Chondrocyte (in vitro differentiated cells): ENCODE data around the gene WIPF2. TPM values are rescaled to one million over a fixed set of nuclear protein-coding genes. Genes with fewer than 3 reads are reported as not detected.

ENCODE experiments used
- DNase-seq: peaks from one replicate; pipeline ENCODE4 v3.0.0; 2021; ENCODE audit warnings: mixed read lengths, low spot score
- H3K27ac Mint-ChIP-seq: one replicate; pipeline ENCODE4 v1.8.0; 2021; ENCODE audit warnings: mild to moderate bottlenecking, moderate library complexity, mixed read lengths; ENCODE audit not compliant: unreplicated experiment
- H3K27me3 Mint-ChIP-seq: 2 replicates; pipeline ENCODE4 v1.8.0; 2021; ENCODE audit warnings: low read depth, mixed read lengths
- H3K36me3 Mint-ChIP-seq: 2 replicates; pipeline ENCODE4 v1.8.0; 2021; ENCODE audit warnings: low read depth, mixed read lengths
- H3K4me1 Mint-ChIP-seq: 2 replicates; pipeline ENCODE4 v1.8.0; 2021; ENCODE audit warnings: low read depth, mild to moderate bottlenecking, mixed read lengths
- H3K4me3 Mint-ChIP-seq: one replicate; pipeline ENCODE4 v1.8.0; 2021; ENCODE audit warnings: mild to moderate bottlenecking, moderate library complexity, mixed read lengths; ENCODE audit not compliant: unreplicated experiment
- H3K9me3 Mint-ChIP-seq: 2 replicates; pipeline ENCODE4 v1.8.0; 2021; ENCODE audit warnings: low read depth, mixed read lengths
- total RNA-seq: library from RNA; stranded (reverse); gene quantifications from 3 replicates; pipeline ENCODE4 v1.2.1, GENCODE V29; 2021
- TF ChIP-seq, protein P1 (sequence below): fragments of 200-600 bp; sonication (generic); IDR thresholded peaks from 2 replicates; pipeline ENCODE4 v1.5.0; 2021; ENCODE audit warnings: antibody characterized with exemption, mild to moderate bottlenecking, moderate library complexity

Gene WIPF2
- total RNA-seq, 1 donor from 2014 or later, result 28.3 TPM

DNA sequence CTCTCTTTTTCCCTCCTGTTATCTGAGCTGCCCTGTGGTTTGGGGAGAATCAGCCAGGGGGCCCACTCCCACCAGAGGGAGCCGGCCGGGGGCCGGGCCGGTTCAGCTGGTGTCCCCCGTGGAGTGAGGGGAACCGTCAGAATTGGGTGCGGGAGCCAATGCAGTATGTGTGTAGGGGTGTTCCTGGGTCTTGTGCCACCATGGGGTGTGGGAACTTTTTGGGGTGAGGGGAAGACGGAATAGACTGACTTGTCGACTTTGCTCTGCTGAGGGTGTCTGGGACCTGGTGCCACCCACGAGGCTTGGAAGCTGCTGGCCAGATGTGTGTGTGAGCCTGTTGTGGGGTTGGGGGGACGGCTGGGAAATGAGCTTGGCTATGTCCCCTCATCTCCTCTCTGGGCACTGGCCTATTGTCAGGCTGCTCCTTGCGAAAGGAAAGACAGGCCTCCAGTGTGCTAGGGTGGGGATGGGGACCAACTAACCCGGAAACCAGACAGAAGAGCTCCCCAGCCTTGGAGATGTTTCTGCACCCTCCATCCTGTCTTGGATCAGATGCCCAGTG is 99.8 kb downstream of the WIPF2 start:
- Mint-ChIP-seq H3K4me1 (peaks cover 77% of the 10 kb centered on the region), H3K36me3 (no peaks in the 10 kb centered on the region), H3K27me3 (no peaks in the 10 kb centered on the region), H3K9me3 (no peaks in the 10 kb centered on the region), H3K27ac (peak overlapping the region; percentile 99), H3K4me3 (peak overlapping the region; percentile 95)
- TF ChIP-seq, protein P1, sequence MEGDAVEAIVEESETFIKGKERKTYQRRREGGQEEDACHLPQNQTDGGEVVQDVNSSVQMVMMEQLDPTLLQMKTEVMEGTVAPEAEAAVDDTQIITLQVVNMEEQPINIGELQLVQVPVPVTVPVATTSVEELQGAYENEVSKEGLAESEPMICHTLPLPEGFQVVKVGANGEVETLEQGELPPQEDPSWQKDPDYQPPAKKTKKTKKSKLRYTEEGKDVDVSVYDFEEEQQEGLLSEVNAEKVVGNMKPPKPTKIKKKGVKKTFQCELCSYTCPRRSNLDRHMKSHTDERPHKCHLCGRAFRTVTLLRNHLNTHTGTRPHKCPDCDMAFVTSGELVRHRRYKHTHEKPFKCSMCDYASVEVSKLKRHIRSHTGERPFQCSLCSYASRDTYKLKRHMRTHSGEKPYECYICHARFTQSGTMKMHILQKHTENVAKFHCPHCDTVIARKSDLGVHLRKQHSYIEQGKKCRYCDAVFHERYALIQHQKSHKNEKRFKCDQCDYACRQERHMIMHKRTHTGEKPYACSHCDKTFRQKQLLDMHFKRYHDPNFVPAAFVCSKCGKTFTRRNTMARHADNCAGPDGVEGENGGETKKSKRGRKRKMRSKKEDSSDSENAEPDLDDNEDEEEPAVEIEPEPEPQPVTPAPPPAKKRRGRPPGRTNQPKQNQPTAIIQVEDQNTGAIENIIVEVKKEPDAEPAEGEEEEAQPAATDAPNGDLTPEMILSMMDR, result peak; percentile 61
- peak; percentile 86 for DNase-seq

DNA sequence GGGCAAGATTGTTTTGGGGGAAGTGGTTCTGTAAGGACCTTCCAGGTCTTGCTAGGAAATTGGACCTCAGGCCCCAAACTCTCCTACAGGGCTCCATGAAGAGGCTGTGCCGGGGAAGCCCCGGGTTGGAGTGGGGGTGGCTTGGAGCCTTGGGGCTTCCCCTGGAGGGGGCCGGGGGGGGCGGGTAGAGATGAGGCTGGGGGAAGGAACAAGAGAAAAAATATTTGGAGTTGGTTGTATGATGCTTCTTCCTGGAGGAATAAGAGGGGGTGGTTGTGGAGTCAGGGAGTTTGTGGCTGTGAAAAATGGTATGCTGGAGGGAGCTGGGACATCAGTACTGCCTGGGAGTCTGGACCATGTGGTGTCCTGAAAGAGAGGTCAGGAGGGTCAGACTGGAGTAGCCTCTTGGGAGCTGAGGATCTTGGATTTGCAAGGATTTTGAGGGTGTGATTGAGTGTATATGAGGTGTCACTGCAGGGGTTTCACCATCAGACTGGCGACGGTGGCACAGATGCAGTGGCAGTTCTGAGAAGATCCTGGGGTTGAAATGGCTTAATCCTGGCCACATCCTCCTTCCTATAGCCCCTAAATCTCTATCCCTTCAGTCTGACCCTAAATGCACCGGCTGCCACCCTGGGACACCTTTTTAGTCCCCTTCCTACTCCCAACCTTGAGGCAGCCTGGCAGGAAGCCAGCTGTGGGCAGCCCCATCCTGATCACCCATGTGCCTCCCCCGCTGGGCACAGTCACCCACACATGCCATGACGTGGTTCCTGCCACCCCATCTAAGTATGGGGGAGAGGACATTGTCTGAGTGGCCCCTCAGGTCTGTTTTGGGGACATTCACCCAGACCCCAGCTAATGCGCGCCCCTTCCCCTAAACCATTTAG is 100.8 kb downstream of the WIPF2 start:
- Mint-ChIP-seq H3K36me3 (no peaks in the 10 kb centered on the region), H3K27me3 (no peaks in the 10 kb centered on the region), H3K9me3 (no peaks in the 10 kb centered on the region), H3K4me1 (peaks cover 84% of the 10 kb centered on the region), H3K4me3 (peak overlapping the region; percentile 95), H3K27ac (peak overlapping the region; percentile 99)
- TF ChIP-seq, protein P1, result no peak
- peak; percentile 90 for DNase-seq

GRCh38 chr17:40320756-40321523 is 101.8 kb downstream of the WIPF2 start:
- DNase-seq, result peak; percentile 86
- peak overlapping the region; percentile 95 for H3K4me3 Mint-ChIP-seq
- TF ChIP-seq, protein P1, result no peak
- peak overlapping the region; percentile 99 for H3K27ac Mint-ChIP-seq
- H3K27me3 Mint-ChIP-seq, result no peaks in the 10 kb centered on the region
- no peaks in the 10 kb centered on the region for H3K36me3 Mint-ChIP-seq
- H3K9me3 Mint-ChIP-seq, result no peaks in the 10 kb centered on the region
- H3K4me1 Mint-ChIP-seq, result peaks cover 84% of the 10 kb centered on the region

- H3K27ac Mint-ChIP-seq, result peak overlapping the region; percentile 99
- H3K36me3 Mint-ChIP-seq, result no peaks in the 10 kb centered on the region
- TF ChIP-seq, protein P1, result no peak
- H3K4me3 Mint-ChIP-seq, result peak overlapping the region; percentile 95
- no peaks in the 10 kb centered on the region for H3K9me3 Mint-ChIP-seq
- H3K27me3 Mint-ChIP-seq, result no peaks in the 10 kb centered on the region
- peak; percentile 83 for DNase-seq
- H3K4me1 Mint-ChIP-seq, result peaks cover 84% of the 10 kb centered on the region
These were observed 102.4 kb downstream of the WIPF2 start for GRCh38 chr17:40321524-40321929.

- H3K36me3 Mint-ChIP-seq, result no peaks in the 10 kb centered on the region
- H3K27ac Mint-ChIP-seq, result peak overlapping the region; percentile 99
- peak; percentile 52 for DNase-seq
- H3K4me3 Mint-ChIP-seq, result peak overlapping the region; percentile 95
- H3K4me1 Mint-ChIP-seq, result peaks cover 86% of the 10 kb centered on the region
- TF ChIP-seq, protein P1, result no peak
- no peaks in the 10 kb centered on the region for H3K9me3 Mint-ChIP-seq
- no peaks in the 10 kb centered on the region for H3K27me3 Mint-ChIP-seq
These were observed 102.9 kb downstream of the WIPF2 start for GRCh38 chr17:40321961-40322357.
